Brain microvascular endothelial cell (primary cell): ENCODE measurements around the gene FTCDNL1.

Source experiments
- DNase-seq: peaks from one replicate; pipeline ENCODE4 v3.0.0-alpha.2; 2020
- H3K27ac ChIP-seq: fragments of 250-450 bp; sonication (Bioruptor Pico); 2 replicates; pipeline ENCODE4 v1.5.1; 2020; ENCODE audit warnings: mild to moderate bottlenecking, moderate library complexity
- H3K27me3 ChIP-seq: fragments of 250-450 bp; sonication (Bioruptor Pico); replicated peaks from 2 replicates; pipeline ENCODE4 v1.5.1; 2020; ENCODE audit warnings: mild to moderate bottlenecking
- H3K36me3 ChIP-seq: fragments of 250-450 bp; sonication (Bioruptor Pico); replicated peaks from 2 replicates; pipeline ENCODE4 v1.5.1; 2020; ENCODE audit warnings: mild to moderate bottlenecking
- H3K4me3 ChIP-seq: 2 replicates; pipeline ENCODE4 v1.5.1; 2011; ENCODE audit warnings: low read depth, mild to moderate bottlenecking, control low read depth, low read length, moderate library complexity
- CTCF ChIP-seq: IDR thresholded peaks from 2 replicates; pipeline ENCODE4 v1.5.1; 2011; ENCODE audit warnings: low read depth, mild to moderate bottlenecking, moderate library complexity, low read length, control low read depth, inconsistent platforms; ENCODE audit errors: missing control alignments
- in situ Hi-C: cut with HindIII; loops from 2 replicates; pipeline ENCODE4 v1.10.0; 2017; ENCODE audit warnings: low sequenced_read_pairs, low pct_ligation_motif_present

Gene FTCDNL1

GRCh38 chr2:199734651-199735050 lies 116.3 kb downstream of the FTCDNL1 start:
- no peak for DNase-seq
- in situ Hi-C loops, result no loop called here
- Histone ChIP-seq H3K4me3 (no peak overlapping the region), H3K27me3 (no peaks in the 10 kb centered on the region), H3K36me3 (no peaks in the 10 kb centered on the region), H3K27ac (no peak overlapping the region)
- no peak for TF ChIP-seq CTCF

- TF ChIP-seq CTCF, result no peak
- Histone ChIP-seq H3K27me3 (no peaks in the 10 kb centered on the region), H3K36me3 (no peaks in the 10 kb centered on the region)
Observed at GRCh38 chr2:199734011-199734410, 117.0 kb downstream of the FTCDNL1 start.

GRCh38 chr2:199727801-199728200 lies 123.2 kb downstream of the FTCDNL1 start:
- no peak overlapping the region for H3K27ac ChIP-seq
- in situ Hi-C loops, result no loop called here
- H3K27me3 ChIP-seq, result no peaks in the 10 kb centered on the region
- H3K4me3 ChIP-seq, result no peak overlapping the region
- TF ChIP-seq CTCF, result no peak
- no peaks in the 10 kb centered on the region for H3K36me3 ChIP-seq
- no peak for DNase-seq

More at GRCh38 chr2:199734011-199734410, 117.0 kb downstream of the FTCDNL1 start:
- in situ Hi-C loops, result no loop called here
- no peak for DNase-seq
- no peak overlapping the region for H3K4me3 ChIP-seq
- no peak overlapping the region for H3K27ac ChIP-seq

- Histone ChIP-seq H3K4me3 (no peak overlapping the region), H3K27ac (no peak overlapping the region), H3K36me3 (no peaks in the 10 kb centered on the region), H3K27me3 (no peaks in the 10 kb centered on the region)
- DNase-seq, result no peak
- no peak for TF ChIP-seq CTCF
- in situ Hi-C loops, result no loop called here
Observed at GRCh38 chr2:199727306-199727705, 123.7 kb downstream of the FTCDNL1 start.

GRCh38 chr2:199718074-199718473 lies 132.9 kb downstream of the FTCDNL1 start:
- in situ Hi-C loops, result no loop called here
- DNase-seq, result no peak
- no peaks in the 10 kb centered on the region for H3K27me3 ChIP-seq
- no peaks in the 10 kb centered on the region for H3K36me3 ChIP-seq
- no peak overlapping the region for H3K27ac ChIP-seq
- no peak for TF ChIP-seq CTCF
- no peak overlapping the region for H3K4me3 ChIP-seq

- DNase-seq, result no peak
- Histone ChIP-seq H3K36me3 (no peaks in the 10 kb centered on the region), H3K27ac (no peak overlapping the region), H3K27me3 (no peaks in the 10 kb centered on the region), H3K4me3 (no peak overlapping the region)
- in situ Hi-C loops, result no loop called here
- TF ChIP-seq CTCF, result no peak
Observed at GRCh38 chr2:199717587-199717907, 133.4 kb downstream of the FTCDNL1 start.
